Liver (tissue), 2 donors: ENCODE results near the gene BMX.

ENCODE experiments used
- CTCF ChIP-seq: fragments of 150-350 bp; IDR thresholded peaks from 2 replicates; pipeline ENCODE4 v1.5.1; 2017; ENCODE audit warnings: improper control_type of control experiment, low read depth, low read length; ENCODE audit not compliant: missing input control
- FOXA1 ChIP-seq: IDR thresholded peaks from 2 replicates; pipeline ENCODE4 v1.6.1; 2016; ENCODE audit warnings: antibody characterized with exemption
- donor health status: healthy.

GRCh38 chrX:15471028-15471427 is 29.6 kb upstream of the BMX start:
- TF ChIP-seq FOXA1 (no peak), CTCF (peak; percentile 74)
